SK-N-SH (cell line): ENCODE data around the gene GATAD2A. TPM values are rescaled to one million over a fixed set of nuclear protein-coding genes. Genes with fewer than 3 reads are reported as not detected.

Source experiments
- CTCF ChIA-PET: fragments of 300-600, 350-600 bp; formaldehyde crosslinking; extraction: SDS; loops from one replicate; lab custom pipeline; 2021; lab: Yijun Ruan, JAX
- POLR2A ChIA-PET: fragments of 350-600 bp; sonication (Branson Sonifier 250); formaldehyde crosslinking; extraction: SDS; loops from one replicate; lab custom pipeline; 2020; ENCODE audit warnings: antibody characterized with exemption, inconsistent platforms; lab: Yijun Ruan, JAX
- DNase-seq: peaks from one replicate; pipeline ENCODE4 v3.0.0; 2012
- H2AFZ ChIP-seq: fragments of 200-600 bp; sonication (generic); 2 replicates; pipeline ENCODE4 v1.8.1; 2016; ENCODE audit warnings: antibody characterized with exemption, mild to moderate bottlenecking, low read depth
- H3F3A ChIP-seq: fragments of 200-600 bp; sonication (generic); replicated peaks from 2 replicates; pipeline ENCODE3; 2016; ENCODE audit warnings: antibody characterized with exemption, mild to moderate bottlenecking; ENCODE audit not compliant: insufficient read depth
- H3K27ac ChIP-seq, 2 experiments: fragments of 200-500 bp in 1 of 2; fragments of 200-600 bp in 1 of 2; sonication (Bioruptor generic) in 1 of 2; sonication (generic), shearing (Covaris generic) in 1 of 2; 2 replicates each; pipeline versions ENCODE4 v1.5.1 to v1.6.1; 2014 to 2016; ENCODE audit warnings: low read depth in 2 of 2, inconsistent platforms in 1 of 2, low read length in 1 of 2, mild to moderate bottlenecking in 1 of 2, mixed read lengths in 1 of 2
- H3K27me3 ChIP-seq: fragments of 200-600 bp; sonication (generic), shearing (Covaris generic); 2 replicates; pipeline ENCODE4 v1.6.1; 2016; ENCODE audit warnings: mixed run types; ENCODE audit not compliant: insufficient read depth
- H3K36me3 ChIP-seq, 2 experiments: fragments of 200-500 bp in 1 of 2; fragments of 200-600 bp in 1 of 2; sonication (Bioruptor generic) in 1 of 2; sonication (generic) in 1 of 2; replicated peaks in 1 of 2; 2 replicates each; pipeline versions ENCODE3 to v1.5.1; 2014 to 2016; ENCODE audit warnings: low read length in 1 of 2, mild to moderate bottlenecking in 1 of 2; ENCODE audit not compliant: insufficient read depth in 2 of 2, control insufficient read depth in 1 of 2
- H3K4me1 ChIP-seq, 2 experiments: fragments of 200-500 bp in 1 of 2; fragments of 200-600 bp in 1 of 2; sonication (Bioruptor generic) in 1 of 2; sonication (generic), shearing (Covaris generic) in 1 of 2; 2 replicates each; pipeline versions ENCODE4 v1.5.1 to v1.6.1; 2014 to 2016; ENCODE audit warnings: low read depth in 1 of 2, low read length in 1 of 2, mixed run types in 1 of 2; ENCODE audit not compliant: insufficient read depth in 2 of 2, control insufficient read depth in 1 of 2
- H3K4me2 ChIP-seq: fragments of 200-600 bp; sonication (generic), shearing (Covaris generic); 2 replicates; pipeline ENCODE4 v1.6.1; 2017; ENCODE audit warnings: mixed run types
- H3K4me3 ChIP-seq, 2 experiments: fragments of 200-500 bp in 1 of 2; fragments of 200-600 bp in 1 of 2; sonication (Bioruptor generic) in 1 of 2; sonication (generic), shearing (Covaris generic) in 1 of 2; 2 replicates each; pipeline versions ENCODE4 v1.5.1 to v1.8.1; 2014 to 2016; ENCODE audit warnings: low read depth in 2 of 2, inconsistent platforms in 1 of 2, low read length in 1 of 2, mild to moderate bottlenecking in 1 of 2, mixed read lengths in 1 of 2, moderate library complexity in 1 of 2
- H3K79me2 ChIP-seq: fragments of 200-600 bp; sonication (generic); 2 replicates; pipeline ENCODE4 v1.8.1; 2017; ENCODE audit warnings: mild to moderate bottlenecking; ENCODE audit not compliant: insufficient read depth
- H3K9ac ChIP-seq: fragments of 200-600 bp; sonication (generic); 2 replicates; pipeline ENCODE4 v1.6.1; 2017; ENCODE audit warnings: mixed run types
- H3K9me2 ChIP-seq: fragments of 200-600 bp; sonication (generic); 2 replicates; pipeline ENCODE4 v1.6.1; 2017; ENCODE audit warnings: mixed run types
- H3K9me3 ChIP-seq: fragments of 200-600 bp; sonication (generic); 2 replicates; pipeline ENCODE4 v1.6.1; 2017; ENCODE audit warnings: mixed run types, mild to moderate bottlenecking, moderate library complexity
- H4K20me1 ChIP-seq: fragments of 200-600 bp; sonication (generic); 2 replicates; pipeline ENCODE4 v1.6.1; 2017; ENCODE audit warnings: mild to moderate bottlenecking, mixed run types; ENCODE audit not compliant: insufficient read depth
- FOXM1 ChIP-seq: IDR thresholded peaks from 2 replicates; pipeline ENCODE4 v1.4.0; 2012; ENCODE audit warnings: low read depth, mild to moderate bottlenecking
- GATA2 ChIP-seq: sonication (generic); formaldehyde crosslinking; IDR thresholded peaks from 2 replicates; pipeline ENCODE4 v1.5.0; 2020; ENCODE audit warnings: mild to moderate bottlenecking, missing genetic modification reagents
- MAX ChIP-seq: IDR thresholded peaks from 2 replicates; pipeline ENCODE4 v1.4.0; 2012; ENCODE audit warnings: low read depth
- MEF2A ChIP-seq: IDR thresholded peaks from 2 replicates; pipeline ENCODE4 v1.4.0; 2012; ENCODE audit warnings: low read depth, borderline replicate concordance
- POLR2AphosphoS5 ChIP-seq: IDR thresholded peaks from 2 replicates; pipeline ENCODE4 v1.6.1; 2012; ENCODE audit warnings: low read depth, low read length
- RAD21 ChIP-seq: IDR thresholded peaks from 2 replicates; pipeline ENCODE4 v1.6.1; 2012; ENCODE audit warnings: mild to moderate bottlenecking, low read length
- SMC3 ChIP-seq: IDR thresholded peaks from 2 replicates; pipeline ENCODE4 v1.6.1; 2012; ENCODE audit warnings: low read depth, low read length, improper control_type of control experiment
- TEAD4 ChIP-seq: IDR thresholded peaks from 2 replicates; pipeline ENCODE4 v1.4.0; 2012; ENCODE audit warnings: mild to moderate bottlenecking, borderline replicate concordance; ENCODE audit not compliant: insufficient read depth
- USF1 ChIP-seq: IDR thresholded peaks from 2 replicates; pipeline ENCODE4 v1.4.0; 2012; ENCODE audit warnings: low read depth, borderline replicate concordance
- USF2 ChIP-seq: fragments of 150-350 bp; IDR thresholded peaks from 2 replicates; pipeline ENCODE4 v1.6.1; 2017; ENCODE audit warnings: antibody characterized with exemption, low read length, low read depth, borderline replicate concordance
- YY1 ChIP-seq: IDR thresholded peaks from 2 replicates; pipeline ENCODE4 v1.4.0; 2012; ENCODE audit warnings: low read depth, mild to moderate bottlenecking
- WGBS: methylation state at CpG from one replicate; pipeline ENCODE4 v1.1.6; 2017; ENCODE audit warnings: low lambda C conversion rate; 5-methylcytosine and 5-hydroxymethylcytosine counted together
- polyA plus RNA-seq, 3 experiments: library from polyadenylated mRNA; depleted of rRNA; stranded (reverse); fragments of >200 nt; gene quantifications; 2 replicates each; pipeline ENCODE4 v1.2.3, GENCODE V29; 2012

Gene GATAD2A
- polyA plus RNA-seq, 1 of the 3 experiments (the other 2 are of a cell fraction): 36.6 TPM

- no peaks in the 10 kb centered on the region for H3K9me3 ChIP-seq
- no peak overlapping the region for H2AFZ ChIP-seq
- H3K9me2 ChIP-seq: no peaks in the 10 kb centered on the region
- TF ChIP-seq MEF2A (no peak), MAX (no peak), RAD21 (no peak), USF2 (no peak), POLR2AphosphoS5 (no peak), FOXM1 (no peak), TEAD4 (no peak), SMC3 (no peak), GATA2 (CRISPR knock-in tag) (no peak)
- H3K79me2 ChIP-seq: no peaks in the 10 kb centered on the region
- H3K27ac ChIP-seq: no peak overlapping the region
- H3K27me3 ChIP-seq: no peaks in the 10 kb centered on the region
- no peaks in the 10 kb centered on the region for H3F3A ChIP-seq
- CTCF ChIA-PET: interaction anchor here (1.0 kb wide), 1 partner anchor 13 kb away, joined by 4 read pairs; no protein-coding TSS in a partner anchor
- DNase-seq: no peak
- H3K4me1 ChIP-seq: no peaks in the 10 kb centered on the region
- WGBS: 96% methylated on average over 12 of the region's 19 CpGs
- no peaks in the 10 kb centered on the region for H4K20me1 ChIP-seq
- H3K9ac ChIP-seq: no peak overlapping the region
- POLR2A ChIA-PET: no interaction called here
- no peak overlapping the region for H3K4me3 ChIP-seq
- no peak overlapping the region for H3K4me2 ChIP-seq
- H3K36me3 ChIP-seq: peaks cover 6 to 70% of the 10 kb centered on the region in 2 experiments
Observed at GRCh38 chr19:19502281-19502680, 96.8 kb downstream of the GATAD2A start.

- peaks cover 9 to 75% of the 10 kb centered on the region in 2 experiments for H3K36me3 ChIP-seq
- H3K4me2 ChIP-seq: no peak overlapping the region
- WGBS: 93% methylated on average over 17 of the region's 18 CpGs
- no peak overlapping the region for H2AFZ ChIP-seq
- no peak for TF ChIP-seq YY1
- no peak for TF ChIP-seq USF1
- no peaks in the 10 kb centered on the region for H3K9me2 ChIP-seq
- POLR2A ChIA-PET: no interaction called here
- CTCF ChIA-PET: no interaction called here
- H3K4me3 ChIP-seq: no peak overlapping the region
- H3K9me3 ChIP-seq: no peaks in the 10 kb centered on the region
- no peaks in the 10 kb centered on the region for H3K79me2 ChIP-seq
- no peaks in the 10 kb centered on the region for H4K20me1 ChIP-seq
- no peak for DNase-seq
- H3K27ac ChIP-seq: no peak overlapping the region
- H3K9ac ChIP-seq: no peak overlapping the region
- no peaks in the 10 kb centered on the region for H3F3A ChIP-seq
- no peaks in the 10 kb centered on the region for H3K4me1 ChIP-seq
- no peaks in the 10 kb centered on the region for H3K27me3 ChIP-seq
Observed at GRCh38 chr19:19502808-19503602, 97.5 kb downstream of the GATAD2A start.
